Stimulated activated CD4-positive, alpha-beta T cell treated with anti-CD3 and anti-CD28 coated beads, TNF-alpha, amount 100 ng/mL, for 24 hours (primary cell): Measurements from ENCODE around the gene SHMT1.
"Not testable (repeated sequence)": the region's sequence is repeated elsewhere in the genome, so short reads cannot be mapped to it uniquely, and the experiment has no call there.

ENCODE experiments used
- DNase-seq, 3 experiments: peaks; one replicate each; pipeline ENCODE4 v3.0.0-alpha.2; 2020; ENCODE audit warnings: low read depth in 3 of 3

The SHMT1 gene

DNA sequence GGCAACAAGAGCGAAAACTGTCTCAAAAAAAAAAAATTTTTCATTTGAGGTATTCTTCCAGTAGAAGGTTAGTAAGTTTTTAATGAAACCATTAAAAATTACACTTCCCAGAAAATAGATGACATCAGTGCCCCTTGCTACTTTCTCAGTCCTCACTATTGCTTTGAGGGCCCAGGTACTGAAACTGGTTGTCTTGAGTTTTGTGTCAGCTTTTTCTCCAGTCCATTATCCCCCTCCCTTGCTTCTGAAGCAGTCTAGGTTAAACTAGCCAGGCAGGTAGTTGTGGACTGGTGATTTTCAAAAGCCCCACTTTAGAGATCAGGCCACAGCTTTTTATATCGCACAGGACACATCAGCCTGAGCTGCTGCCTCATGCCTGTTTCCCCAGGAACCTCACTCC is 37.3 kb downstream of the SHMT1 start:
- DNase-seq = no peak

DNA sequence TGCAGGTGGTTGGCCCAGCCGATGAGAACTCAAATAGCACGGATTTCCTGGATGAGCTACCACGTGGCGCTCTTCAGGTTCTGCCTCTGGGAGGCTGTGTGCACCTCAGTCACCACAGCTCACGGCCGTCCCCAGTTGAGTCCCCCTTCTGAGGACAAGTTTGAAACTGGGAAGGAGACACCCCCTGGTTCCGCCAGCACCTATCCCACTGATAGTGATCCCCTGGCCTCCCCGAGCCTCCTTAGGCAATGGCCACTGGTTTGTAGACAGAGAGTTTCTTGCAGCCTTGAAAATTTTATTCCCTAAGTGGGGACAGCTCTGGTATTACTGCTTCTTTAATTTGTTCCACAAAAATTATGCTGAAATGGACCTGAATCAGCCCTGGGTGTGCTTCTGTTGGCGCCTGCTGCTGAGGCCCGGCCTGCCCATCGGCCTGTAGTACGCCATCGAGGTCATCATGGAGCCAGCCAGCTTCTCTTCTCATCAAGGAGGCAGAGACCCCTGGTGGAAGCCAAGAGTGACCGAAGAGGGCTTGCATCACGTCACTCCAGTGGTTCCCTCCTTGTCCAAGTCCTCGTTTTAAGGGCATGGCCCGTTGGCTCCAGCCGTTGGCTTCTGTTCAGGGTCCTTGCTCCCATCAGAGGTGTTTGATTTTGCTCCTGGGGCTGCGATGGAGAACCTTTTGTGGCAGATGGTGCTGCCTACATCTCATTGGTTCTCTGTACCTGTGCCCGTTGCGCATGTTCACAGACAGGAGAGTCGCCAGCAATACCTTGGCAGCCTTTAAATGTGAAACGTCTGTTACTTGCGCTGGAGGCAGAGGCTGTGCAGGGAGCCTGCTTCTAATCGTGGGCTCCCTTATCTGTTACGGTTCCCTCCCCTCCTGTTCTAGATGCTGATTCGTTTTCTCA is 39.0 kb downstream of the SHMT1 start:
- no peak for DNase-seq

DNA sequence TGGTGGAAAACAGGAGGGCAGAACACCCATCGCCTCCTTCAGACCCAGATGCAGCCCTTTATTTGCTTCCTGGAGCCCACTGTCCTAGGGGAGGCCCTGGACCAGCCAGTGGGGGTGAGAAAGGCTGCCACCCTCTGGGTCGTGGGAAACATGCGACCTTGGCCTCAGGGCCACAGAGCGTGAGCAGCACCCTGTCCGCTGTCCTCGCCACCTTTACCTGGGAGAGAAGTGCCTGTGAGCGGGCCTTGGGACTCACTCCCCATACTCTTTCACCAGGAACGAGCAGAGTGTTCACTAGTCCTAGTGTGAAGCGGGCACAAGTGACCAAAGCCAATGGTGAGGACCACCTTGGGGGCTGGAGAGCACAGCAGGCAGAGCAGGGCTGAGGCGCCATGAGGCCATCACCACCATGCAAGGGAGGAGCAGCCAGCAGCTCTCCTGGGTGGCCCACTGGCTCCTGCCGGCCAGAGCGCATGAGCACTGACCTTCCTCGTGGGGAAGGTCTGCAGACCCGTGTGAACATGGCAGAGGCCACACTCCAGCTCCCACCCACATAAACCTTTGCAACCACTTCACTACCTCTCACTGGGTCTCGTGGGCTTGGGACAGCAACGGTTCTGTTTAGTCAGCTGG is 39.7 kb downstream of the SHMT1 start:
- no peak for DNase-seq

DNA sequence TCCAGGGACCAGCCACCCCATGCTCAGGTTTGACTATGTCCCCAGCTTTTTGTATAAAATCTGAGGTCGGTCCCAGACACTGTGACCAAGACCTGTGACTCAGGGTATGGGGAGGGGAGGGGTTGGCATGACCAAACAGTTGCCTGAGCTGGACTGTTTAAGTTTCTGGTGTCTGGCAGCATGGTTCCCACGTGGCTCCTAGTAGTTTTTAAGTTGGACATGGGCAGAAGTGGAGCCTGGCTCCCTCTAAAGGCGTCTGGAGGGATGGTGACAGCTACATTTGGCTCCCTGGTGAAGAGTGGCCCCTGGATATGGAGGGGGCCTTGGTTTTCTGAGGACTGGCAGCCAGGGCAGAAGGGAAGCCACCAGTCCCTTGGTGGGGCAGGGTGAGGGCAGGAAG is 40.3 kb downstream of the SHMT1 start:
- DNase-seq = no peak

DNA sequence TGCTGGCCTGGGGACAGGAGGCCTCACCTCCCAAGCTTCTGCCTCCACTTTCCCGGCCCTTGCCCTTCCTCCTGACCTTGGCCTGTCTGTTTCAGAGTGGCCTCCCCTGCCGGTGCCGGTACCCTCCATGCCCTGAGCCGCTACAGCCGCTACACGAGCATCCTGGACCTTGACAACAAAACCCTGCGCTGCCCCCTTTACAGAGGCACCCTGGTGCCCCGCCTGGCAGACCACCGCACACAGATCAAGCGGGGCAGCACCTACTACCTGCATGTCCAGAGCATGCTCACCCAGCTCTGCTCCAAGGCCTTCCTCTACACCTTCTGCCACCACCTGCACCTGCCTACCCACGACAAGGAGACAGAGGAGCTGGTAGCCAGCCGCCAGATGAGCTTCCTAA is 40.8 kb downstream of the SHMT1 start:
- DNase-seq = no peak

DNA sequence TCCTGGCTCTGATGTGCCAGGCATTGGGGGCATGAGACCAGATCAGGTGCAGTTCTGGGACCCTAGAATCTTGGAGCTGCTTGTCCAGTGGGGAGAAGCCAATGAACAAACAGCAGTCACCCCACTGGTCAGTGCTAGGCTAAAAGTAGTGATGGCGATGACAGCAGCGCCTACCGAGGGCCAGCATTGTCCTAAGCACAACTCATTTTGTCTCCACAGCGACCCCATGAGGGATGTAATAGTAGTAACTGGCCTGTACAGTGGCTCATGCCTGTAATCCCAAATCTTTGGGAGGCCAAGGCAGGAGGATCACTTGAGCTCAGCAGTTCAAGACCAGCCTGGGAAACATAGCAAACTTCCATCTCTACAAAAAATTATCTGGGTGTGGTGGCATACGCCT is 42.0 kb downstream of the SHMT1 start:
- no peak for DNase-seq

DNA sequence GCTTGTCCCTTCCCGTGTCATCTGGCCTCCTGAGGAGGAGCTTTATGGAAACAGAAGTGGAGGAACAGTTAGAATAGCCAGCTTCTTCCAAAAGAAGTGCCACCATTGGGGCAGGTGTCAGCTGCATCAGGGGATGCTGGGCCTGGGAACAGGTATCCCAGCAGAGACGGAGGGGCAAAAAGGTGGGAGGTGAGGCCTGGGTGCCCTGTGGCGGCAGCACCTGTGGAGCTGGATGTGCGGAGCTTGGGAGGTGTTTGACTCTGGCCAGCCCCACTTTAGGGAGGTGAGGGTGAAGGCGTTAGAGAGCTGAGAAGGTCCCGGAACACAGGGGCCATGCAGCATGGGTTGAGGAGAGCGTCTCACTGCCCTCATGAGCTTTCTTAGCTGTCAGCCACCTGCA is 43.0 kb downstream of the SHMT1 start:
- DNase-seq = no peak

DNA sequence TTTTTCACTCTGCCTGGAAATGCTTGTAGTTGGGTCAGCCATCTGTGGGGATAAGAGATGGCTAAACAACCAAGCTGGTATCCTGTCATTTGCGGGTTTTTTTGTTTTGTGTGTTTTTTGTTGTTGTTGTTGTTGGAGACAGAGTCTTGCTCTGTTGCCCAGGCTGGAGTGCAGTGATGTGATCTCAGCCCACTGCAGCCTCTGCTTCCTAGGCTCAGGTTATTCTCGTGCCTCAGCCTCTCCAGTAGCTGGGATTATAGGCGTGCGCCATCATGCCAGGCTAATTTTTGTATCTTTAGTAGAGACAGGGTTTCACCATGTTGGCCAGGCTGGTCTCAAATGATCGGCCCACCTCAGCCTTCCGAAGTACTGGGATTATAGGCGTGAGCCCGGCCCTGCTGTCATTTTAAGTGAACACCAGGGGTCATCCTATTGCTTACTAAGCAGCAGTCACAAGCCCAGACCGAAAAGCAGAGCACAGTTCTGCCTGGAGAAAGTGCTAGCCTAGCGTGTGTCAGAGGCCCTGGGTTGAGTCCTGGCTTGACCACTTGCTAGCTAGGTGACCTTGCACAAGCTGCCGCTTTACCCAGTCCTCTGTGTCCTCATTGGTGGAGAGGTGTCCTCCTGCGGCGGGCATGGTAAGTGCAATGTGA is 43.6 kb downstream of the SHMT1 start:
- DNase-seq = no peak

DNA sequence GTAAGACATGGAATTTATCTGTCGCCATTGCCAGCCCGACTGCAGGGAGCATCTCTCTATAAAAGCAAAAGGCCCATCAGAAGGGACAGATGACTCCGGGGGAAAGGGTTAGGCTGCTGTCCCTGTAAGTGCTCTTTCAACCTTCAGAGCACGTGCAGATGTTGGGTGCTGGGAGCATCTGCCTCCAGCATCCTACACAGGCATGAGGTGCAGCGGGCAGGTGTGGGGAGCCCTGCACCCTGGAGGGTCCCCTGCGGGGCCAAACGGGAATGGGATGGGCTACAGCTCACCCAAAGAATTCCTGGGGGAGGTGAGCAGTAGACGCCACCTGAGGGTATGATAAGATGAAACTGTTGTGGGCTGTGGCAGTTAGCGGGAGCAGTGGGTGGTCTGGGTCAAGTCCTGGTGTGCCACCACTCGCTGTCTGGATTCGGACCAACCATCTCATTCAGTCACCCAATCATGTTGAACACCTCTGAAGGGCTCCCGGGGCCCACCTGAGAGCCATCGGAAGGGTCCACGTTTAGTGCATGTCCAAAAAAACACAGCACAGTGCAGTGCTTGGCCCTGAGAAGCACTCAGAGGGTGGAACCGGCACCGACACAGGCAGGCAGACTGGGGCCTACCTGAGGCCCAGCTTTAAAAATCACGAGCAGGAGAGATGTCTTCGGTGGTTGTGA is 44.4 kb downstream of the SHMT1 start:
- DNase-seq = no peak

DNA sequence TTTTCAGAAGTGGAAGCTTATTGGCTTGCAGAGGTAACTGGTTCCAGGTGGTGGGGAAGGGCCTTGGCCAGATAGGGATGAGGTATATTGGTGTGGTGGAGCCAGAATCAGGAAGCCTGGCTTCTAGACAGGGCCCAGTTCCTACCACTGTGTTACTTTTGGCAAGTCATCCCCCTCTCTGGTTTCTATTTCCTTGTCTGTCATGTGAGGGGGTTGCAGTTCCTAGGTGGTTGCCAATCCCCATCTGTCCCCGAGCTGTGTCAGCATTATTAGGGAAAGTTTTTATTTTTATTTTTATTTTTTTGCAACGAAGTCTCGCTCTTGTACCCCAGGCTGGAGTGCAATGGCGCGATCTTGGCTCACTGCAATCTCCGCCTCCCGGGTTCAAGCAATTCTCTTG is 45.2 kb downstream of the SHMT1 start:
- DNase-seq = no peak

DNA sequence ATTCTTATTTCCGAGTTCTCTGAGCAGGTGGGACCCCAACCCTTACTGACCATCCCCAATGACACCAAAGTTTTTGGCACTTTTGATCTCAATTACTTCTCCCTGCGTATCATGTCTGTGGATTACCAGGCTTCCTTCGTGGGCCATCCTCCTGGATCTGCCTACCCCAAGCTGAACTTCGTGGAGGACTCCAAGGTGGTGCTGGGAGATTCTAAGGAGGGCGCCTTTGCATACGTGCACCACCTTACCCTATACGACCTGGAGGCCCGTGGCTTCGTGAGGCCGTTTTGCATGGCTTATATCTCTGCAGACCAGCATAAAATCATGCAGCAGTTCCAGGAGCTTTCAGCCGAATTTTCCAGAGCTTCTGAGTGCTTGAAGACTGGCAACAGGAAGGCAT is 47.4 kb downstream of the SHMT1 start:
- DNase-seq = no peak

DNA sequence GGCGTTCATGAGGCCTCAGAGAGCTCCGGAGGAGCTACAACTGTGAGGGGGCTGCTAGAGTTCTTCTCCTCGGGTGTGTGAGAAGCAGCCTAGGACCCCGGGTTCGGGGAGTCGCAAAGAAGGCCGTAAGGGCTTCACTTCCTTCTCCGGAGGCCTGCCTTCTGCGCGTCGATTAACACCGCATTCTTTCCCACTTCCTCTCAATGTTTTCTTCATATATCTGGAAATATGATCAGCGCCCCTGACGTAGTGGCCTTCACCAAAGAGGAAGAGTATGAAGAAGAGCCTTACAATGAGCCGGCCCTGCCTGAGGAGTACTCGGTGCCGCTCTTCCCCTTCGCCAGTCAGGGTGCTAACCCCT is 47.8 kb downstream of the SHMT1 start:
- no peak for DNase-seq

DNA sequence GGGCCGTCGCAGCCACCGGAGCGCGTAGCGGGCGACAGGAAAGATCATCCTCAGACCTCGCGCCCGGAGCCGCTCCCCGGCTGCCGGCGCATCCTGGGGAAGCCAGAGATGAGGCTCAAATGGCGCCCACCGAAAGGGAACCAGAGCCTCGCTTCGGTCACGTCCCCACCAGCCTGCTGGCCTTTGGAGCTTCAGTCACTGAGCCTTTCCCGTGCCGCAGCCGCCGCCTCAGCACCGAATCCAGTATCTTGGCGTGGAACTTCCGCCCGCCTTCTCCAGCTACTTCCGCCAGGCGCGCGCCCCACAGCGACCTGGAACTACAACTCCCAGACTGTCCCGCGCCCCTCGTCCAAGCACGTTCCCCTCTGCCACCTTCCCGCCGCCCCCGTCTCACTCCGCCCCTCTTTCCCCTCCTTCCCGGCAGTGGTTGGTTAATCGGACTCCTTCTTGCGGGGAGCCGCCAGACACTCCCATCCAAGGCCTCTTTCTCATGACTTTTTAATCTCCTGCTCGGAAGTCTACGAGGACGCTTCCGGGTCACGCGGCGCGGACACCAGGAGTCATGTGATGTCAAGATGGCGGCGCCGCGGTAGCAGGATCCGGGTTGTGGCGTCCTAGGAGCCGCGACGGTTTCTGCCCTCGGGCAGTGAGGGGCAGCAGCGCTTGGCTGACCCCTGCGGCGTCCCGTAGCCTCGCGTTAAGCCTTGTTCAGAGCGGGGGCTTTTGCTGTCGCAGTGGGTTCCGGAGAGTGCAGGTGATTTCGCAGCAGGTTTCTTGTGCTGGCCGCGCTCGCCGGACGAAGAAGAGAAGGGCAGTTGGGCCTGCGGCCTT is 48.4 kb downstream of the SHMT1 start, which contains the start of the genes SMCR8 and TOP3A:
SMCR8 (plus strand) TSS at position 563 of the 831 bp plus-strand sequence. CDS start 497 bp downstream, outside the sequence.
TOP3A (minus strand) TSS at position 264 of the 831 bp plus-strand sequence; CDS start at position 48, 216 bp downstream.
- DNase-seq = peak; percentile 96 to 99 (median 98)

DNA sequence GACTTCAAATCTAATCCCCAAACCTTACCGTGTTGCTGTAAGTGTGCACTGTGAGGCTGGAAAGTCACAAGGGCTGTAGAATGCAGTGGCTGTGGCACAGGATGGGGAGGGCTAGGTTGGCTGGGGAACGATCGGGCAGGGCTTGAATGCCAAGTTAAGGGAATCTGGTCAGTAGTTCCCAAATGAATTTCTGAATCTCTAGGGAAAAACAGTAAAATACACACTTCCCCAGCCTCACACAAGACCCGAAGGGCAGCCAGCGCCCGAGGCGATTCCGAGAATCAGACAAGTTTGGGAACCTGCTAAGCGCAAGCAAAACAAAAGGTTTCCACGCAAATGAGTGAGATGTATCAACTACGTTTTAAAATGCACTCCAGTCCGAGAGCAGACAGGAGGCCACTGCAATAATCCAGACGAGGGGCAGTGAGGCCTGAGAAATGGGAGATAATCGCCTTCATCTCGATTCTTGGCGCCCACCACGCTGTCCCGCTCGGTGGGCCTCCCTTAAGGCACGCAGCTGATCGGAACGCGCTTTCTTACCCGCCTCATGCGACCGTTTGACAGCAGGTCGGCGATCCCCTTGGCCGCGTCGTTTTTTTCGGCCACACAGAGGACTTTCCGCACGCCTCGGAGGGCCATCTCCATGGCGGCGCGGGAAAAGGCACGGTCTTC is 49.2 kb downstream of the SHMT1 start:
- DNase-seq = no peak

DNA sequence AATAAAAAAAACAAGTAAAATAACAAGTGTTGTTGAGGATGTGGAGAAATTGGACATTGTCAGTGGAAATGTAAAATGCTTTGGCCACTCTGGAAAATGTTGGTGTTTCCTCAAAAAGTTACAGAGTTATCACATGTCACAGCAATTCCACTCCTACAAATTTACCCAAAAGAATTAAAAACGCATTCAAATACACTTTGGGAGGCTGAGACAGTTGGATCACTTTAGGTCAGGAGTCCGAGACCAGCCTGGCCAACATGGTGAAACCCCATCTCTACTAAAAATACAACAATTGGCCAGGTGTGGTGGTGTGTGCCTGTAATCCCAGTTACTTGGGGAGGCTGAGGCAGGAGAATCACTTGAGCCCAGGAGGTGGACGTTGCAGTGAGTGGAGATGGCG is 54.1 kb downstream of the SHMT1 start:
- no peak for DNase-seq

DNA sequence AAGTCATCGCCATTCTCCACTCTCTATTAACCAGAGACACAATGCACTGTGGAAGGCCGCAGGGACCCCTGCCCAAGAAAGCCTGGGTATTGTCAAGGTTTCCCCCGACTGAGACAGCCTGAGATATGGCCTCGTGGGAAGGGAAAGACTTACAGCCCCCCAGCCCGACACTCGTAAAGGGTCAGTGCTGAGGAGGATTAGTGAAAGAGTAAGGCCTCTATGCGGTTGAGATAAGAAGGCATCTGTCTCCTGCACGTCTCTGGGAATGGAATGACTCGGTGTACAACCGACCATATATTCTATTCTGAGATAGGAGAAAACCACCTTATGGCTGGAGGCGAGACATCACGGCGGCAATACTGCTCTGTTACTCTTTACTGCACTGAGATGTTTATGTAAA is 60.1 kb downstream of the SHMT1 start:
- not testable (repeated sequence) for DNase-seq

DNA sequence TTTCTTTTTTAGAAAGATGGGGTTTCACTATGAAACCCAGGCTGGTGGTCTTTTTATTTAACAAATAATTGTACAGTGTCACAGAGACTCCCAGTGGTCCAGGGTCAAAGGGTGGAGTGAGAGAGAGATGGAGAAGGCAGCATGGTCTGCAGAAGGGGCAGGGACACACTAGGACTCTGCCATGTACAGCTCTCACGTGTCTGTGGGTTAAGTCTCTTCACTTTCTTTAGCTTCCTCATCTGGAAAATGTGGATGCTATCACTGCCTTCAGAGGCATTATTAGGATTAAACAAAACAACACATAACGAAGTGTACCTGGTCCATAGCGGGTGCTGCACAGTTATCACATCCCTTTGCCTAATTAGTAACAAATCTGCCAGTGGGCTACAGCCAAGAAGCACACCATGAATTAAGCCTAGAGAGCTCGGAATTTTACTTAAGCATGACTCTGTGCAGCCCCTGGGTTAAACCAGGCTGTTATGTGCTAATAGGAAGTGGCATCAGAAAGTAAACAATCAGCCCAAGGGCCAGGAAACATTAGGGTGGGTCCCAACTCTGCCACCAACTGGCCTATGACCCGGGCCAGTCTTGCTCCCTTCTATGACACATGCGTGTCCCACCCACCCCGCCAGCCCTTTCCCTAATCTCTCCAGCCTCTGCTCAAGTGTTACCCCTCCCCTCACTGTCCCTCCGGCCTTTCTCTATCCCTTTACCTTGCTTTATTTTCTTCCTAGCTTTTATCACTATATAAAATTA is 62.4 kb downstream of the SHMT1 start:
- DNase-seq = no peak

DNA sequence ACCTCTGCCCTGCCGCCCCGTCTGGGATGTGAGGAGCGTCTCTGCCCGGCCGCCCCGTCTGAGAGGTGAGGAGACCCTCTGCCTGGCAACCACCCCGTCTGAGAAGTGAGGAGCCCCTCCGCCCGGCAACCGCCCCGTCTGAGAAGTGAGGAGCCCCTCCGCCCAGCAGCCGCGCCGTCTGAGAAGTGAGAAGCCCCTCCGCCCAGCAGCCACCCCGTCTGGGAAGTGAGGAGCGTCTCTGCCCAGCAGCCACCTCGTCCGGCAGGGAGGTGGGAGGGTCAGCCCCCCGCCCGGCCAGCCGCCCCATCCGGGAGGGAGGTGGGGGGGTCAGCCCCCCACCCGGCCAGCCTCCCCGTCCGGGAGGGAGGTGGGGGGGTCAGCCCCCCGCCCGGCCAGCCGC is 65.3 kb downstream of the SHMT1 start:
- DNase-seq = not testable (repeated sequence)

DNA sequence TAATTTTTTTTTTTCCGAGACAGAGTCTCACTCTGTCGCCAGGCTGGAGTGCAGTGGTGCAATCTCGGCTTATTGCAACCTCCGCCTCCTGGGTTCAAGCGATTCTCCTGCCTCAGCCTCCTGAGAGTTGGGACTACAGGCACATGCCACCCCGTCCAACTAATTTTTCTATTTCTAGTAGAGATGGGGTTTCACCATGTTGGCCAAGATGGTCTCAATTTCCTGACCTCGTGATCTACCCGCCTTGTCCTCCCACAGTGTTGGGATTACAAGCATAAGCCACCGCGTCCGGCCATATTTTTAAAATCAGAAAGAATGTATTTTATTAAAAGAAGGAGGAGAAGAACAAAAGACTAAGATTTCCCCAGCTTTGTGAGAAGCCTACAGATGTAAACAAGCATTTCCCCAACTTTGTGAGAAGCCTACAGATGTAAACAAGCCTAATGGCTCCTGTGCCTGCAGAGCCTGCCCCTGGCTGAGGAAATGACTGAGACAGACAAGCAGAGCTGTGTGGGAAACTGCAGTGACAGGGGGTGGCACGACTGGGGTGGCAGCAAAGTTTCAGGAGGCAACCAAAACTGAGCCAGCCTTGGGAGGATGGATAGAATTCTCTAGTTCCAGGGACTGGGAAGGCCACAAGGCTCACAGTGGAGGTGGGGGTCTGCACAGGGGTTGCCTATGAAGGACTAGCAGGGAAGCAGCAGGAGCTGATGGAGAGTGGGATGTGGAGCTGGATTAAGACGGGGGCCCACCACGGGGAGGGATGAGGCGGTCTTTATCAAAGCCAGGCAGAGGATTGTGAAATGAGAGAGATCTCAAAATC is 71.4 kb downstream of the SHMT1 start:
- no peak for DNase-seq
